ENCODE measurements around the gene BOLA1.

Gene BOLA1

GRCh38 chr1:149899460-149900284, at the start of gene BOLA1 (continued):
- TF ChIP-seq ZNF274 (IDR thresholded peaks at IDR 0.05; ENCODE audit: low read length) (no peak), ZNF274 (tag by site-specific recombination; IDR thresholded peaks at IDR 0.05; ENCODE audit: borderline replicate concordance) (no peak), SP2 (tag by site-specific recombination; IDR thresholded peaks at IDR 0.05) (peak; percentile 64), ZNF433 (tag by site-specific recombination; IDR thresholded peaks at IDR 0.05; ENCODE audit: low read depth) (no peak), ZNF560 (tag by site-specific recombination; IDR thresholded peaks at IDR 0.05; ENCODE audit: borderline replicate concordance) (no peak), ZNF701 (tag by site-specific recombination; IDR thresholded peaks at IDR 0.05) (no peak), TSHZ1 (tag by site-specific recombination; IDR thresholded peaks at IDR 0.05; ENCODE audit: borderline replicate concordance) (no peak), GLI2 (tag by site-specific recombination; IDR thresholded peaks at IDR 0.05; ENCODE audit: borderline replicate concordance, low read depth) (no peak), ZNF292 (tag by site-specific recombination; IDR thresholded peaks at IDR 0.05; ENCODE audit: borderline replicate concordance, low read depth) (no peak), ZNF239 (tag by site-specific recombination; IDR thresholded peaks at IDR 0.05) (no peak), ZNF133 (tag by site-specific recombination; IDR thresholded peaks at IDR 0.05) (no peak), ZNF792 (tag by site-specific recombination; IDR thresholded peaks at IDR 0.05) (no peak), ZNF664 (tag by site-specific recombination; IDR thresholded peaks at IDR 0.05) (no peak), ZNF639 (tag by site-specific recombination; IDR thresholded peaks at IDR 0.05) (no peak), GLI4 (tag by site-specific recombination; IDR thresholded peaks at IDR 0.05) (no peak), SCRT1 (tag by site-specific recombination; IDR thresholded peaks at IDR 0.05; ENCODE audit: borderline replicate concordance) (no peak), ZNF391 (tag by site-specific recombination; IDR thresholded peaks at IDR 0.05; ENCODE audit: borderline replicate concordance, low read depth) (peak; percentile 17; the same call in 1 of the 2 replicates), PRDM1 (tag by site-specific recombination; IDR thresholded peaks at IDR 0.05) (0 out of 2 replicates have a peak, but pooled peaks have one; percentile 12), ZNF266 (tag by site-specific recombination; IDR thresholded peaks at IDR 0.05; ENCODE audit: low read depth) (no peak), SALL2 (tag by site-specific recombination; IDR thresholded peaks at IDR 0.05; ENCODE audit: borderline replicate concordance) (no peak), ZNF629 (tag by site-specific recombination; IDR thresholded peaks at IDR 0.05) (peak; percentile 80), GLIS2 (tag by site-specific recombination; IDR thresholded peaks at IDR 0.05) (no peak), ZNF549 (tag by site-specific recombination; IDR thresholded peaks at IDR 0.05) (no peak), ZNF341 (tag by site-specific recombination; IDR thresholded peaks at IDR 0.05; ENCODE audit: low read depth) (no peak), PRDM10 (tag by site-specific recombination; IDR thresholded peaks at IDR 0.05) (peak; percentile 86), ZNF626 (tag by site-specific recombination; IDR thresholded peaks at IDR 0.05) (no peak), ZNF585B (tag by site-specific recombination; IDR thresholded peaks at IDR 0.05) (no peak), ZNF677 (tag by site-specific recombination; IDR thresholded peaks at IDR 0.05) (no peak), KLF7 (tag by site-specific recombination; IDR thresholded peaks at IDR 0.05; ENCODE audit: borderline replicate concordance) (no peak), KLF16 (tag by site-specific recombination; IDR thresholded peaks at IDR 0.05) (peak; percentile 49), ZNF548 (tag by site-specific recombination; IDR thresholded peaks at IDR 0.05) (no peak), ZNF248 (tag by site-specific recombination; IDR thresholded peaks at IDR 0.05) (no peak)

Measured in HEK293 (cell line).